NCI-H748 (cell line): ENCODE data around the gene AP2S1.
"Not testable (repeated sequence)": the region's sequence is repeated elsewhere in the genome, so short reads cannot be mapped to it uniquely, and the experiment has no call there.

Experiments used
- DNase-seq: peaks from one replicate; lab custom pipeline; 2025; ENCODE audit not compliant: unreplicated experiment; lab: John Stamatoyannopoulos, UW

Gene AP2S1

GRCh38 chr19:46844067-46844489 is 6.6 kb downstream of the AP2S1 start:
- no peak for DNase-seq

DNA sequence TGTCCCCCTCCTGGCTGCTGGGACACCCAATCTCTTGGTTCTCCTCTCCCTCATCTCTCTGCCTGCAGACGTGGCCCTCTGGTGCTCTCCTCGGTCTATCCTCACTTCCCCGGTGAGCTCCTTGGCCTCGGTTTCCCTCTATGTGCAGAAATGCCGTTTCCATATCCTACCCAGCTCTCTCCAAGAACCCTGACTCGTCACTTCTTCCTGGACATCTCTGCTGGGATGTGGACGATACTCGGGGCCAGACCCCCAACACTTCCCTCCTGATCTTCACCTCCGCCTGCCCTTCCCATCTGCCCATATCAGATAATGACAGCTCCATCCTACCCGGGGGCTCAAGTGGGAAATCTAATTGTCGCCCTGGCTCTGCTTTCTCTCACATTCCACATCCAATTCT is 7.9 kb downstream of the AP2S1 start:
- no peak for DNase-seq

- DNase-seq, result no peak
Measured at GRCh38 chr19:46841458-46842083, 9.1 kb downstream of the AP2S1 start.

DNA sequence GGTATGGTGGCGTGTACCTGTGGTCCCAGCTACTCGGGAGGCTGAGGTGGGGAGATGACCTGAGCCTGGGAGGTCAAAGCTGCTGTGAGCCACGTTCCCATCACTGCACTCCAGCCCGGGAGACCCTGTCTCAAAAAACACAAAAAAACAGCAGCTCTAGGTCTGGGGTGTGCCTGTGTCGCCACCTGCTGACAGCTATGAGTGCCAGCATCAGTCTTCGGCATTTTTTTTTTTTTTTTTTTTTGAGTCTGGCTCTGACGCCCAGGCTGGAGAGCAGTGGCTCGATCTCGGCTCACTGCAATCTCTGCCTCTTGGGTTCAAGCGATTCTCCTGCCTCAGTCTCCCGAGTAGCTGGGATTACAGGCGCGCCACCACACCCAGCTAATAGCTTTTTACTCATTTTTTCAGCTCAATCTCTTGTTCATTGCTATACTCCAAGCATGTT is 10.1 kb downstream of the AP2S1 start:
- peak; percentile 84 for DNase-seq

- DNase-seq, result peak; percentile 60
Measured at GRCh38 chr19:46839752-46840497, 10.7 kb downstream of the AP2S1 start.

DNA sequence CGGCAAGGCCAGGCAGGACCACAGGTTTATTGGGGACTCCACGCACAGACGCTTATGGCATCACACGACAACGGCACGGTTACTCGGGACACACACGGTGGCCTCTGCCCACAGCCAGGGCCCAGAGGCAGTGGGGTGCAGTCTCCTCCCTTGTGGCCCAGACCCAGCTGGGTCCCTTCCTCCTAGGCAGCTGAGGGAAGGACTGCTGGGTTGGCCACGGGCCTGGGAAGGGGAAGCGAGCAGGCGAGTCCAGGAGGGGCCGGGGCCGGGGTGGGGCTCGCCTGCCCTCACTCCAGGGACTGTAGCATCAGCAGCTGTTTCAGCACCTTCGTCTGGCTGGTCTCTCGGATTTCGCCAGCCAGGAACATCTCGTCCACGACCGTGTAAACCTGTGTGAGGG is 12.5 kb downstream of the AP2S1 start:
- no peak for DNase-seq

GRCh38 chr19:46834984-46835383 is 15.7 kb downstream of the AP2S1 start:
- DNase-seq, result no peak

DNA sequence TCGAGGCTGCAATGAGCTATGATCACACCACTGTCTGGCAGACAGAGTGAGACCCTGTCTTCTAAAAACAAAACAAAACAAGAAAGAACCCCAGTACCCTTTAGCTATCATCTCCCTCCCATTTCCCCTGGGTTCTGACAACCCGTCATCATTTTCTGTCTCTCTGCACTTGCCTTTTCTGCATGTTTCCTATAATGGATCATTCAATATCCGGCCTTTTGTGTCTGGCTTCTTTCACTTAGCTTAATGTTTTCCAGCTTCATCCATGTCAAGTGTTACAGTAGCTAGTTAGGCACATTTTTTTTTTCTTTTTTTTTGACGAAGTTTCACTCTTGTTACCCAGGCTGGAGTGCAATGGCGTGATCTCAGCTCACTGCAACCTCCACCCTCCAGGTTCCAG is 16.5 kb downstream of the AP2S1 start:
- no peak for DNase-seq

DNA sequence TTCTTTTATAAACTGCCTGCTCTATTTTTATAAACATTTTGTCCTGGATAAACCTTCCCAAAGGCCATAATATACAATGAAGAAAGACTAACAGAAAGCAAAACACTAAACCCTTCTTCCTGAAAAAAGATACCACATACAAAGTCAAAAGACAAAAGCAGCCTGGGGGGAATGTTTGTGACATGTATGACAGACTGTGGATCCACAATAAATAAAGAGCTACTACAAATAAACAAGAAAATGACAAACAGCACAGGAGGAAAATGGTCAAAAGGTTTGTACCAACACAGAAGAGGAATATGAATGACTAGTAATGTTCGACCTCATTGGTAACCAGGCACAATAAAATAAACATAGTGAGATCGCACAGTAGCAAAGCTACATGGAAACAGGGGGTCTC is 19.8 kb downstream of the AP2S1 start:
- DNase-seq, result no peak

- no peak for DNase-seq
Measured at GRCh38 chr19:46828484-46828883, 22.2 kb downstream of the AP2S1 start.

DNA sequence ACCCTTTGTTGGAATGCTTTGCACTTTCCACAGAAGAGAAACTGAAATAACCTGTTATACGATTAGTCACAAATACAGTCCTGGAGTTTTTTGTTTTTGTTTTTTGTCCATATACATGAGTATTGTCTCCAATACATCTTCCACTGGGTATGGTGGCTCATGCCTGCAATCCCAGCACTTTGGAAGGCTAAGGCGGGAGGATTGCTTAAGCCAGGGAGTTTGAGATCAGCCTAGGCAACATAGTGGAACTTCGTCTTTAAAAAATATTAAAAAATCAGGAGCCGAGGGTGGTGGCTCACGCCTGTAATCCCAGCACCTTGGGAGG is 25.0 kb downstream of the AP2S1 start:
- no peak for DNase-seq

DNA sequence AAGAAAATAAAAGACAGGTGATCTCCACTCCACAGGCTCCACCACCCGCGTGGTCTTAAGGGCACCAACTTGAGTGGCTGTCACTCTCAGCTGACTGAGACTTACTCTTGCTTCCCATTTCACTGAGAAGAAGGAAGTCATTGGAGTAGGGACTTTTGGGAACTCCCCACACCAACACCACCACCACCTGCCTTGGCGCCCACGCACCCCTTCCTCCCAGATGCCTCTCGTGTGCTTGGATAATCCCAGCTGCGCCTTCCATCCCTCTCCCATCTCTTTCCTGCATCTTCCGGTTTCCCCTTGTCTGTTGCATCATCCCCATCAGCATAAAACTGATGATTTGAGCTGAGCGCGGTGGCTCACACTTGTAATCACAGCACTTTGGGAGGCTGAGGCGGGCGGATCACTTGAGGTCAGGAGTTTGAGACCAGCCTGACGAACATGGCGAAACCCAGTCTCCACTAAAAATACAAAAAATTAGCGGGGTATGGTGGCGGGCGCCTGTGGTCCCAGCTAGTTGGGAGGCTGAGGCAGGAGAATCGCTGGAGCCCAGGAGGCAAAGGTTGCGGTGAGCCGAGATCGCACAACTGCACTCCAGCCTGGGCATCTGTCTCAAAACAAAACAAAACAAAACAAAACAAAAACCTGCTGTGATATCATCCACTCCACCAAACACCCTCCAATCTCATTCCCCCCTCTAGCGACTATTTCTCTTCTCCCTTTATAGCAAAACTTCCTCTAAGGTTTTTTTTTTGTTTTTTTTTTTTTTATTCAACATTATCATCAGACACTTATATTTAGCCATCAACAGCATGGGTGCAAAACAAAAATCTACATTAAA is 25.5 kb downstream of the AP2S1 start:
- no peak for DNase-seq

- DNase-seq, result no peak
Measured at GRCh38 chr19:46823049-46823448, 27.6 kb downstream of the AP2S1 start.

DNA sequence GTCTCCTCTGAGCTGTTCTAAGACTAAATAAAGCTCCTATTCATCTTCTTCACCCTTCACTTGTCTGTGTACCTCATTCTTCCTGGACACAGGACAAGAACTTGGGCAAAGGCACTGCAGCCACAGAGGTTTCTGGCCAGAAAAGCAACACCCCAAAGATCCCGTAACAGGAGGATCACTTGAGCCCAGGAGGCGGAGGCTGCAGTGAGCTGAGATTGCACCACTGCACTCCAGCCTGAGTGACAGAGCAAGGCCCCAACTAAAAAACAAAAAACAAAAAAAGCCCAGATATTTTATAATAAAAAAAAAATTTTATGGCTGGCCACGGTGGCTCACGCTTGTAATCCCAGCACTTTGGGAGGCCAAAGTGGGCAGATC is 28.2 kb downstream of the AP2S1 start:
- DNase-seq, result not testable (repeated sequence)

DNA sequence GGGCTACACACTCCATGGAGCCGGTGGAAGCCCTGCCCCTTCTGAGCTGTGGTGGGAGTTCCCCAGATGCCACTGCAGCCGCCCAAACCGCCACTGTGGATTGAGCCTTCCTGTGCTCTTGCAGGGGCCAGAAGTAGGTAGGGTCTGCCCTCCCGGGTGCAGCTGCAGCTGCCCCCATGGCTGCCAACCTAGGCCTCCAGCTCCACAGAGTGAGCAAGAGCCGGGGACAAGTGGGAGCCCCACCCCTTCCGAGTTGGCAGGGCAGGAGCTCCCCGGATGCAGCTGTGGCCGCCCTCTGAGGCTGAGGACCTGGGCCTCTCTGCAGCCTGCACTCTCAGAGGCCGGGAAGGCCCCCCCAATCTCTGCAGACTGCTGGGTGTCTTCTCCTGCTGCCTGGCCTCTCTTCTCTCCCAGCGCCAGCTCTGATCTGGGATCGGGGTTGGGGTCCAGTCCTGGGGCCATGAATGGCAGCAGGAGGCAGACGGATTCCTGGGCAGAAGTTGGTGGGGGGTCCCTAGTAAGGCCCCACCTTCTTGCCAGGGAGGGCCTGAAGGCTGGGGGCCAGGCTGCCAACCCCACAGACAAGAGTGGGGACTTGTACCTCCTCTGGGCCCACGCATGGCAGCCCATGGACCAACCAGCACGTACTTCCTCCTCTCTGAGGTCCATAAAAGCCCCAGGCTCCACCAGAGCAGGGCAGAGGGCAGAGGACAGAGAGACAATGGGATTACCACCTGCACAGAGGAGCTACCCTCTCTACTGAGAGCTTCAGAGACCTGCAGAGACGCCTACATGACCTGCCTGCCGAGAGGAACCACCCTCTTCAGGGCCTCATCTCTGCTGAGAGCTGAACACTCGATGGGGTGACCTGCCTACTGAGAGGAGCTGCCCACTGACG is 28.9 kb downstream of the AP2S1 start:
- no peak for DNase-seq

- DNase-seq, result no peak
Measured at GRCh38 chr19:46818812-46819211, 31.8 kb downstream of the AP2S1 start.

GRCh38 chr19:46815833-46816627 is 34.6 kb downstream of the AP2S1 start:
- DNase-seq, result no peak

DNA sequence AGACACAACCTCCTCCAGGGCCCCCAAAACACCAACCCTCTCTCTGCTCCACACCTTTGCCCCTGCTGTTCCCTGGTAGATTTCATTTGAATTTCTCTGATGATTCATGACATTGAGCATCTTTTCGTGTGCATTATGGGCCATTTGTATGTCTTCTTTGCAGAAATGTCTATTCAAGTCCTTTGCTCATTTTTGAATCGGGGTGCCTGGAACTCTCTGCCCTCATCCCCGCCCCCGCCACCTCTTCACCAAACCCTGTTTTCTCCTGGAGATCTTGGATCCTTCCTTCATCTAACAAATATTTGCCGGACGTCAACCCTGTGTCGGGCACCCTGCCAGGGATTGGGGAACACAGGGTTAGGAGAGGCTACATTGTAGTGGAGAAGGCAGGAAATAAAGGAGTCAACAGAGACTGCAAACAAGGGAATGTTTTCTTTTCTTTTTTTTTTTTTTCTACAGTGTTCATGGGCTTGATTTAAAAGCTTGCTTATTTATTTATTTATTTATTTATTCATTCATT is 36.7 kb downstream of the AP2S1 start:
- peak; percentile 49 for DNase-seq

- DNase-seq, result no peak
Measured at GRCh38 chr19:46812977-46813838, 37.4 kb downstream of the AP2S1 start.
